Fibroblast of villous mesenchyme (primary cell): ENCODE measurements around the gene OPALIN. TPM values are rescaled to one million over a fixed set of nuclear protein-coding genes. Genes with fewer than 3 reads are reported as not detected.
A peak's percentile ranks its signal among the peaks of the same experiment; 100 is the strongest.

Experiments used
- DNase-seq: peaks from one replicate; pipeline ENCODE4 v3.0.0-alpha.2; 2010; ENCODE audit warnings: low read depth
- H3K4me3 ChIP-seq: 2 replicates; pipeline ENCODE4 v1.5.1; 2011; ENCODE audit warnings: low read depth, mild to moderate bottlenecking, low read length
- CTCF ChIP-seq: IDR thresholded peaks from 2 replicates; pipeline ENCODE4 v1.5.1; 2012; ENCODE audit warnings: low read depth, mild to moderate bottlenecking, low read length; ENCODE audit not compliant: insufficient read depth
- total RNA-seq: library from RNA; depleted of rRNA; stranded (reverse); fragments of >200 nt; gene quantifications from 2 replicates; pipeline ENCODE4 v1.2.3, GENCODE V29; 2012

Gene OPALIN
- total RNA-seq, 1 donor, result not detected

GRCh38 chr10:96400465-96400864 is 41.7 kb upstream of the OPALIN start:
- no peak overlapping the region for H3K4me3 ChIP-seq
- no peak for DNase-seq
- TF ChIP-seq CTCF, result no peak

DNA sequence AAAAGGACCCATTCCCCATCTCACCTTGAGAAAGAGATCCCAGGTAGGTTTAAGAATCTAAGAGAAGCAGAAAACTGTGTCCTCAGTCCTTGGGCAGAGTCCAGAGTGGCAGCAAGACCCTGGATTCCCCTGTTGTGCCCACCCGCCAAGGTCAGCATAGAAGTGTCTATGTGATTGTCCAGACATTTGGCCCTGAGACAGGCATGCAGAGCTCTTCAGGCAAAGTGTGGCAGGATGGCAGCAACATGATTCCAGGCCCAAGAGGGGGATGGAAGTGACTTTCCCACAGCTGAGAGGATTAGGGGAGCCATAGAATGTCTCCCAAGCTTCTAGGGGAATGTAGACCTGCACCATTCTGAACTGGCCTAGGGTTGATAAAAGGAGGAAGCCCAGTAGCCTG is 39.1 kb upstream of the OPALIN start:
- TF ChIP-seq CTCF, result no peak
- DNase-seq, result no peak
- no peak overlapping the region for H3K4me3 ChIP-seq

GRCh38 chr10:96395931-96396877 is 37.4 kb upstream of the OPALIN start:
- DNase-seq, result peak; percentile 70
- no peak overlapping the region for H3K4me3 ChIP-seq
- TF ChIP-seq CTCF, result peak; percentile 85

DNA sequence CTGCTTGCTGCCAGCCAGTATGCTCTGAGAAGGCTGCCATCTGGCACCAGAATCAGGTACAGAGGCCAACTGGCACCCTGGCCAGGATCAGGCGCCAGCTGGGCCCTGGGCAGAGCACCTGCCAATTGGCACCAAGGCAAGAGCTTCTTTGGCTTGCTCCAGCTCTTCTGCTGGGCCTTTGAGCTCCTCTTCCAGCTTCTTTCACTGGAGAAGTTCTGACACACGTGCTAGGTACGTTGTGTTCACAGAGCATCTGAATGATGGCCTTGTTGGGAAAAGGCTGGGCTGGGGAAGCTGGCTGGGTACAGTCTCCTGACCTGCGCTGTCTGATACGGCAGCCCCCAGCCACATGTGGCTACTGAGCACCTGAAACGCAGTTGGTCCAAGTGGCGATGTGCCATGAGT is 31.7 kb upstream of the OPALIN start:
- DNase-seq, result no peak
- no peak for TF ChIP-seq CTCF
- no peak overlapping the region for H3K4me3 ChIP-seq

GRCh38 chr10:96389785-96390184 is 31.0 kb upstream of the OPALIN start:
- no peak for TF ChIP-seq CTCF
- H3K4me3 ChIP-seq, result no peak overlapping the region
- no peak for DNase-seq

DNA sequence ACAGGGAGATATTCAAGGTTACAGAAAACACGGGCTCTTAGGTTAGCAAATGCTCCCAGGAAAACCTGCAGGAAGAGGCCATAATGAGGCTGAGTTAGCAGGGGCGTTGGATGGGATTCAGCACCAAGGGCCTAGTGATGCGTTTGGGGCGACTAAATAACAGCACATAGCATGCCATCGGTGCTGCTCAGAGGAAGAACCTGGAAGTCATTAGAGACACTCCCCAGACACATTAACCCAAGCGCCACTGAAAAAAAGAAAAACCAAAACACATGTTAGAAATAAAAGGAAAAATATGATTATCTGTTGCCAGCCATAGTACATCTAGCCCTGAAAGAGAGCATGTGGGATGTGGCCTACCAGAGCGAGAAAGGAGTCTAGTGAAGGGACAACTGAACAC is 28.8 kb upstream of the OPALIN start:
- H3K4me3 ChIP-seq, result no peak overlapping the region
- TF ChIP-seq CTCF, result no peak
- no peak for DNase-seq
